ENCODE data around the gene ASPSCR1. TPM values are rescaled to one million over a fixed set of nuclear protein-coding genes. Genes with fewer than 3 reads are reported as not detected.

Gene ASPSCR1
- total RNA-seq, 1 donor from 2014 or later, result 30.4 TPM

- no peaks in the 10 kb centered on the region for H3K27me3 Mint-ChIP-seq (ENCODE audit: low read depth)
- no peak overlapping the region for H3K27ac Mint-ChIP-seq (ENCODE audit: unreplicated experiment)
- H3K36me3 Mint-ChIP-seq (ENCODE audit: low read depth), result peaks cover 7% of the 10 kb centered on the region
- H3K9me3 Mint-ChIP-seq (ENCODE audit: low read depth), result no peaks in the 10 kb centered on the region
- TF ChIP-seq CTCF (IDR thresholded peaks at IDR 0.05), result no peak
- DNase-seq (ENCODE audit: low spot score), result no peak
- H3K4me1 Mint-ChIP-seq (ENCODE audit: low read depth), result peaks cover 11% of the 10 kb centered on the region
- no peak overlapping the region for H3K4me3 Mint-ChIP-seq (ENCODE audit: unreplicated experiment)
Observed at GRCh38 chr17:81996232-81996756, 18.9 kb downstream of the ASPSCR1 start.

GRCh38 chr17:81996757-81997441 lies 19.5 kb downstream of the ASPSCR1 start:
- no peak for TF ChIP-seq CTCF (IDR thresholded peaks at IDR 0.05)
- peaks cover 7% of the 10 kb centered on the region for H3K36me3 Mint-ChIP-seq (ENCODE audit: low read depth)
- H3K4me3 Mint-ChIP-seq (ENCODE audit: unreplicated experiment), result no peak overlapping the region
- no peaks in the 10 kb centered on the region for H3K9me3 Mint-ChIP-seq (ENCODE audit: low read depth)
- peaks cover 5% of the 10 kb centered on the region for H3K4me1 Mint-ChIP-seq (ENCODE audit: low read depth)
- H3K27ac Mint-ChIP-seq (ENCODE audit: unreplicated experiment), result no peak overlapping the region
- H3K27me3 Mint-ChIP-seq (ENCODE audit: low read depth), result no peaks in the 10 kb centered on the region
- DNase-seq (ENCODE audit: low spot score), result no peak

GRCh38 chr17:81998212-81998611 lies 20.8 kb downstream of the ASPSCR1 start:
- peaks cover 7% of the 10 kb centered on the region for H3K36me3 Mint-ChIP-seq (ENCODE audit: low read depth)
- H3K9me3 Mint-ChIP-seq (ENCODE audit: low read depth), result no peaks in the 10 kb centered on the region
- no peak overlapping the region for H3K4me3 Mint-ChIP-seq (ENCODE audit: unreplicated experiment)
- no peak for DNase-seq (ENCODE audit: low spot score)
- TF ChIP-seq CTCF (IDR thresholded peaks at IDR 0.05), result no peak
- no peak overlapping the region for H3K27ac Mint-ChIP-seq (ENCODE audit: unreplicated experiment)
- H3K4me1 Mint-ChIP-seq (ENCODE audit: low read depth), result peaks cover 5% of the 10 kb centered on the region
- no peaks in the 10 kb centered on the region for H3K27me3 Mint-ChIP-seq (ENCODE audit: low read depth)

GRCh38 chr17:81998691-81999438 lies 21.4 kb downstream of the ASPSCR1 start:
- no peak overlapping the region for H3K27ac Mint-ChIP-seq (ENCODE audit: unreplicated experiment)
- TF ChIP-seq CTCF (IDR thresholded peaks at IDR 0.05), result no peak
- no peak overlapping the region for H3K4me3 Mint-ChIP-seq (ENCODE audit: unreplicated experiment)
- no peaks in the 10 kb centered on the region for H3K9me3 Mint-ChIP-seq (ENCODE audit: low read depth)
- H3K36me3 Mint-ChIP-seq (ENCODE audit: low read depth), result peaks cover 7% of the 10 kb centered on the region
- no peaks in the 10 kb centered on the region for H3K27me3 Mint-ChIP-seq (ENCODE audit: low read depth)
- DNase-seq (ENCODE audit: low spot score), result no peak
- H3K4me1 Mint-ChIP-seq (ENCODE audit: low read depth), result peaks cover 11% of the 10 kb centered on the region

GRCh38 chr17:81999587-81999975 lies 22.2 kb downstream of the ASPSCR1 start:
- no peak for TF ChIP-seq CTCF (IDR thresholded peaks at IDR 0.05)
- no peaks in the 10 kb centered on the region for H3K27me3 Mint-ChIP-seq (ENCODE audit: low read depth)

More at GRCh38 chr17:81999587-81999975, 22.2 kb downstream of the ASPSCR1 start:
- no peaks in the 10 kb centered on the region for H3K9me3 Mint-ChIP-seq (ENCODE audit: low read depth)
- H3K36me3 Mint-ChIP-seq (ENCODE audit: low read depth), result peaks cover 7% of the 10 kb centered on the region
- no peak overlapping the region for H3K4me3 Mint-ChIP-seq (ENCODE audit: unreplicated experiment)
- H3K27ac Mint-ChIP-seq (ENCODE audit: unreplicated experiment), result no peak overlapping the region
- H3K4me1 Mint-ChIP-seq (ENCODE audit: low read depth), result peaks cover 14% of the 10 kb centered on the region
- no peak for DNase-seq (ENCODE audit: low spot score)

Measured in chondrocyte (in vitro differentiated cells).